ENCODE measurements around the gene MAML3.

DNA sequence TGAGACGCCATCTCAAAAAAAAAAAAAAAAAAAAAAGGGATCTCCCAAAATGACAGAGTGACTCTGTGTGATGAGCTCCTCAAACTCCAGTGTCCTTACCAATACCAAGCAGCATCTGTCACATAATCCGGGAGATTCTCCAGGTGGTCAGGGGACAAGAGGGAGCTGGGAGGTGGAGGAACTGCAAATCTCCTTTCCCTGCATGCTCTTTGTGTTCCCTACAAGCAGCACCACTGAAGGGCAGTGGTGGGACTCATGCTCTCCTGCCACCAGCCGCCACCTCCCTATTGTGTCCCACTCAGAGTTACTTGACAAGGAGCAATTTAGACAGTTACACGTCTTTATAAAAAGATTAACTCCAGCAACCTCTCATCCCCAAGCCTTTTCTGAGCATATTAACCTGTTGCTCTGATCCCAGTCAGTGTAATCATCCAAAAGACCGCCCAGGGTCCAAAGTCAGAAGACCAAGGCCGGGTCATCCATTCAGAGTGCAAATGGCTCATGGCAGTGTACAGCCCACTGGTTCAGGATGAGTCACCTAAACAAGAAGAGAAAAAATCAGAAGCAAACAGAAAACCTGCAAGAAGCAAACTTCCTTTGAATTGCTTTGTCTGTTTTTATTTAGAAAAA, 464.8 kb downstream of the MAML3 start:
- TF ChIP-seq POLR2A (IDR thresholded peaks at IDR 0.05; ENCODE audit: extremely low read depth, insufficient read length), result no peak
- TF ChIP-seq, protein P1, sequence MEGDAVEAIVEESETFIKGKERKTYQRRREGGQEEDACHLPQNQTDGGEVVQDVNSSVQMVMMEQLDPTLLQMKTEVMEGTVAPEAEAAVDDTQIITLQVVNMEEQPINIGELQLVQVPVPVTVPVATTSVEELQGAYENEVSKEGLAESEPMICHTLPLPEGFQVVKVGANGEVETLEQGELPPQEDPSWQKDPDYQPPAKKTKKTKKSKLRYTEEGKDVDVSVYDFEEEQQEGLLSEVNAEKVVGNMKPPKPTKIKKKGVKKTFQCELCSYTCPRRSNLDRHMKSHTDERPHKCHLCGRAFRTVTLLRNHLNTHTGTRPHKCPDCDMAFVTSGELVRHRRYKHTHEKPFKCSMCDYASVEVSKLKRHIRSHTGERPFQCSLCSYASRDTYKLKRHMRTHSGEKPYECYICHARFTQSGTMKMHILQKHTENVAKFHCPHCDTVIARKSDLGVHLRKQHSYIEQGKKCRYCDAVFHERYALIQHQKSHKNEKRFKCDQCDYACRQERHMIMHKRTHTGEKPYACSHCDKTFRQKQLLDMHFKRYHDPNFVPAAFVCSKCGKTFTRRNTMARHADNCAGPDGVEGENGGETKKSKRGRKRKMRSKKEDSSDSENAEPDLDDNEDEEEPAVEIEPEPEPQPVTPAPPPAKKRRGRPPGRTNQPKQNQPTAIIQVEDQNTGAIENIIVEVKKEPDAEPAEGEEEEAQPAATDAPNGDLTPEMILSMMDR (IDR thresholded peaks at IDR 0.05; ENCODE audit: low read depth, low read length), result no peak
- no peak for TF ChIP-seq MAX (IDR thresholded peaks at IDR 0.05; ENCODE audit: low read depth, low read length)

All from NB4 (cell line).